Measurements from ENCODE around the gene GORASP1.
A peak's percentile ranks its signal among the peaks of the same experiment; 100 is the strongest.

Gene GORASP1

DNA sequence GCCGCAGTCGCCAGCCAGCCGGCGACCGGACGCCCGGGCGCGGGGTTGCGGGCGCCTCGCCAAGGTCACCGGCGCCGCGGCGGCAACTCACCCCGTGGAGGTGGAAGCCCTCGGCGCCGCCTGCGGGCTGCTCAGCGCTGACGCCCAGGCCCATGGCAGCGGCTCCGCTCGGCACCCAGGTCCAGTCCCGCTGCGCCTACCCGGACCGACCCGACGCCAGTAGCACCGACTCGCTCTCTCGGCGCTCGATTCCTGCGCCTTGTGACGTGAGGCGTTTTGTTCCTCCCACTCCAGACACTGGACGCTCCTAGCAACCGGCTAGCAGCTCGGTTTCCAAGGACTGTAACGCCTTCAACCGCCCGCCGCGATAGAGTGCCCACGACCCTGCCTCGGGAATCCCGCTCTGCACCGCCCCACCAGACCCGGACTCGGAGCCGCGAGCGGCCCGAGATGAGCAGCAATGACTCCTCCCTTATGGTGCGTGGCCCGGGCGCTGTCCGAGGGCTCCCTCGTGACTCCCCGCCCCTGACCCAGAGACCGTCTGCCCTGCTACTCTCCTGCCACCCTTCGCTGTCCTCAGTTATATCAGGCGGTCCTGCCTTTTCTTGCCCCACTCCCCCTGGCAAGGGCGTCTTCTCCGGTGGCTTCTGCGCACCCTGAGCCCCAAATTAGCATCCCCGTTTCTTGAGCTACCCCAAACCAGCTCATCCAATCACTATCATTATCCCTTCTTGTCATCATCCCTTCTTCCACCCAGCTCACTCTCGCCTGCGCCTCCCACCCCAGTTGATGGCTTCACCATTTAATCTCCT, at the start of gene GORASP1, which contains the start of gene TTC21A:
GORASP1 (minus strand) TSS at position 240 of the 812 bp plus-strand sequence; CDS start at position 154, 86 bp downstream.
TTC21A (plus strand) TSS at position 293 of the 812 bp plus-strand sequence; CDS start at position 451, 158 bp downstream.
- peak; percentile 96 for DNase-seq (ENCODE audit: low spot score)

DNA sequence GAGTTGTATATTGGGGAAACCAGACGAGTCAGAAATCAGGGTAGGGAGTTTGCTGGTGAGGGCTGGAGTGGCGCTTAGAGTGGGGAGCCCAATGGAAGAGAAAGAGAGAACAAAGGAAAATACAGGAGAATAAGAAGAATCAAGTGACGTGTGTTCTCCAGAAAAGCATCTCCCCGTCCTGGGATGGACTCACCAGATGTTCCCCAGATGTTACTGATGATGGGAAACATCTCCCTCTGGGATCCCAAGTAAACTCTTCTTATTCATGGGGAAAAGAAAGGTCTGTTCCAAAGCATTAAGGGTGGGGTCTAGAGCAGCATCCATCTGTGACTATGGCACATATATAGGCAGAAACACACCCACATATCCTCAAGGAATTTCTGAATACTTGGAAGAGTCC, 49.0 kb upstream of the GORASP1 start:
- DNase-seq (ENCODE audit: low spot score) = no peak

DNA sequence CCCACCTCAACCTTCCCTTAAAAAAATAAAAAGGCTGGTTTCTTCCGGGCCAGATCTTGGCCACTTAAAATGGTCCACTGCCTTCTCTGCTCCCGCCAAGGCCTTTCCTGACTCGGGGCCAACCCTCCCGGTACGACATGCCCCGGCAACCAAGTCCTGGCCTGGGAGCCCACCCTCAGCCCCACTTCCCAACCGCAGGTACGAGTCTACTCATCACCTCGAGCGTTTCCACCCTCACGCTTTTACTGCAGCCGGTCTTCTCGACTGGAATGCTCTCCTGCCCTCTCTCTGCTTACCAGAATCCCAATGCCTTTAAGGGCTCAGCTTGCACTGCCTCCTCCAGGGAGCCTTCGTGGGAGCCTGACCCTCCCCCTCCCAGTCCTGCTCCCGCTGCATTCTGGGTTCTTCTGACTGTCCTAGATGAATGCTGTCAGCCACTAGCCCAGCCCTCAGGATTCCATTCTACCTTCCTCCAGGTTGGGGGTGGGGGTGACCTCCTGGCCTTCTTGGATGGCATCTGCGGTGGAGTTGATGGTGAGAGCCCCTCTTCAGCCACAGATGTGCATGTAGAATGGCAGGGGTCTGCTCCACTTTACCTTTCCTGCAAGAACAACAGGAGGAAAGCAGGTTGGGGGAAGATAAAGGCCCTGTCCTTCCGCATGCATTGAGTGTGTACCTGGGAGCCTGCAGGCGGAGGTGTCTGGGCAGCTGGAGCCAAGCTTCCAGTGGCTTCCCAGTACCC, 47.0 kb upstream of the GORASP1 start:
- no peak for DNase-seq (ENCODE audit: low spot score)

DNA sequence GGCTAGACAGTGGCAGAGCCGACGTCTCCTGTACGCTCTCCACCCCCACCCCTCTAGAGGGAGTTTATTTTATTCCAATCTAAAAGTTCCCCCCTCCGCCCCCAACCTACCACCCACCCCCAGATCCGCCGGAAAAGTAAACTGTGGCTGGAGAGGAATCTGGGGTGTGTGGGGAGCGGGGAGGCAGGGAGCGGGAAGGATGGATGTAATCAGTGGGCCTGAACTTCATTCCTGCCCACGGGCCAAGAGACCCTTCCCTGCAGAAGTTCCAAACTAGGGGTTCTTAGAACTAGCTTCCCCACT, 46.5 kb upstream of the GORASP1 start:
- DNase-seq (ENCODE audit: low spot score) = no peak

DNA sequence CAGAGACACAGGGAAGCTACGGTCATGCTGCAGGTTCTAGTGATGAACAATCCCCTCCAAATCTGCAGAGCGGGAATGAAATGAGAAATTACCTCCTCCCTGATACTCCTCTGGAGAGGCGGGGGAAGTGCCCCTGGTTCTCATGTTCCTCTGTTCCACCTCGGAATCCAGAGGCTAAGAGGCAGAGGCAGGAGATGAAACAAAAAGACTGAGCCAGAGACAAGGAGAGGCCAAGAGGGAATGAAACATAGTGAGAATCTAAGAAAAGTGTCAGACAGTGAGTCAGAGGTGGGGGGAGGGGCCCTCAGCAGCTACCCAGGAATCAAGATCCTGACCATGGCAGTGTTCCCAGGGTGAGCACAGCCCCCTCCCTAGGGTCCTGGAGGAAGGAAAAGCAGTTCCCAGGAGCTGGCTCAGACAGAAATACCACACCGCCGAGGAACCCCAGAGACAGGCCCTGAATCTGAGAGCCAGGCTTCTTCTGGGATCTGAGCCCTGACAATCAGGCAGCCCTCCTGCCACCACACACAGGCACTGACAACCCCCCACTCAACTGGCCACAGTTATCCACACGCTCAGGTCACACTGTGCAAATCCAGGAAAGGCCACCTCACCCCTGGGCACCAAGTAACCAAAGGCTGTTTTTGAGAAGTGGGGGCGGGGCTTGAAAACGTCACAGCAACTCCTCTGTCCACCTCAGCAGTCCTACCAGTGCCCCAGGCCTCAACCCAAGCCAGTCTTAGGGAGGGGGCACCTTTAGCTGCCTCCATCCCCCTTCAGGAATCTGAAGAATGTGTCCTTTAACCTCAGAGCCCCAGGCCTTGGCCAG, 43.6 kb upstream of the GORASP1 start:
- DNase-seq (ENCODE audit: low spot score) = peak; percentile 90

DNA sequence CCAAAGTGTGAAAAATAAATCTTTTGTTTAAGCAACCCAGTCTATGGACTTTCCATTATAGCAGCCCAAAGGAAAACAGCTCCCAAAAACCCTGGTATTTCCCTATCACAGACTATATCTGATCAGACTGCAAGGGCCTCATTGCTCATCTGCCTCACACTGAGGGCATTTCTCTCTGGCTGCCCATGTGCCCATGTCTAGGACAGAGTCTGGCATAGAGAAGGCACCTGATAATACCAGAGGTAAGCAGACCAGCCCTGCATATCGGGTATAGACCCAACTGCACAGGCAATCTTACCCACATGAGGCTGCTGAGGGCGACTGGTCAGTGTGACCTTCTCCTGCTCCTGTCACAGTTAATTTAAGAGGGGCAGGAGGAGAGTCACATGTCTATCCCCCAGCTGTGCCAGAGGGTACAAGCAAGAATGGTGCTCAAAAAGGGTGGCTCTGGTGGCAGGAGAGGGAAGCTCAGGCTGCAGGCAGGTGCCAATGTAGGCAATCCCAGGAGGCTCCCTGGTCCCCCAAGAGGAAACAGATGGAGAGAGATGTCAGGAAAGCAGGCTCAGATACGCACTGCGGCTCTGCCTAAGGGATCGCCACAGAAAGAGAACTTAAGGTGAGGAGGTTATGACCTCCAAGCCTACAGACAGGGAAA, 42.8 kb upstream of the GORASP1 start:
- no peak for DNase-seq (ENCODE audit: low spot score)

DNA sequence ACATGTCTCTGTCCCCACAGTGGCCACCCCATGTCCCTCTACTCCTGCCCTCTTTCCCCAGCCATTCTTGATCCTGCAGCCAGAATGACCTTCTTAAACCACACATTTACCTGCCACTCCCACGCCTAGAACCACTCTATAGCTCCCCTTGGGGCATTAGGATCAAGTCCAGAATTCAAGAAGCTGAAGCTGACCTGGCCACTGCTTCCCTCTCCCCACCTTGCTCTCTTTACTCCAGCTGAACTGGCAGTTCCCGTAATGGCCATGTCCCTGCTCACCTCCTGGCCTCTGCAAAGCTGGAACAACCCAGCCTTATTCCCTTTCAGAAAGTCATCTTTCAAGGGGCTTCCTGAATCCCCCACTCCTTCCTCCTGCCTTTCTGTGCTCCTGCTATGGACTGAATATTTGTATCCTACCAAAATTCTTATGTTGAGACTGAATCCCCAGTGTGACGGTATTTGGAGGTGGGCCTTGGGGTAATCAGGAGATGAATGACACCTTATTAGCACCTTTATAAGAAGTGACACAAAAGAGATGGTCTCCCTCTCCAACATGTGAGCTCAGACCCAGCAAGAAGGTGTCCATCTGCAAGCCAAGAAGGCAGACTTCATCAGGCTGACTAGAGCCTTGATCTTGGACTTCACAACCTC, 42.2 kb upstream of the GORASP1 start:
- no peak for DNase-seq (ENCODE audit: low spot score)

DNA sequence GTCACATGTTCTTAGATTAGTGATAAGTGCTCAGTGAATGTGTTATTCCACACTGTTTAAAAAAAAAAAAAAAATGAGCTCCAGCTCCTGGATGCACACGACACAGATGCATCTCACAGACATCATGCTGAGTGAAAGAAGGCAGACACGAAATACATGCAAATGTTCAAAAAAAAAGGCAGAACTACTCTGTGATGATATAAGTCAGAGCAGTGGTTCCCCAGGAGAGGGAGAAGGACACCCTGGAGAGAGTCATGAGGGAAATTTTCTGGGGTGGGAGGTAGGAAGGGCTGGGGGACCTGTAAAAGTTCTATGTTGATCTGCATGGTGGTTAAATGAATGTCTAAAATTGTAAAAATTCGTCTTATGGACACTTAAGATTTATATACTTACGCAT, 41.6 kb upstream of the GORASP1 start:
- no peak for DNase-seq (ENCODE audit: low spot score)

DNA sequence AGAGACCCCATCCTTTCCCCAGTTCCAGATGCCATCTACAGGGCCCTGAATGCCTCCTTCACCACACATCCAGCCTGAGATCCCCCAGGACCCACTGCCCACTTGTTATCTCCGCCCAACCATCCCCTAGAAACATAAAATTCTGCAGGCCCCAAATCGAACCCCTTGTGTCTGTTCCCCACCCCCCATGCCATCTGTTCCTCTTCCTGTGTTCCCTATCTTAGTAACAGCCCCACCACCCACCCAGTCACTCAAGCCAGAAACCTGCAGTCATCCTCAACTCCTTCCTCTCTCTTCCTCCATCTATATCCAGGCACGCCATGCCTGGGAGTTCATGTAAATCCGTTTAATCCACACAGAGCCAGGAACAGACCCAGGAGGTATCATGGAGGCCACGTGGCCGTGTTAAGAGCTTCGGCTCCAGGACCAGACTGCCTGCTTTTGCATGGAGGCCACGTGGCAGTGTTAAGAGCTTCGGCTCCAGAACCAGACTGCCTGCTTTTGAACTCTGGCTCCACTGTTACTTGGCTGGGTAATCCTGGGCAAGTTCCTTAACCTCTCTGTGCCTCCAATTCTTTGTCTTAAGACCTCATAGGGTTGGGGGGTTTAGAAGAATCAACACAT, 41.1 kb upstream of the GORASP1 start:
- no peak for DNase-seq (ENCODE audit: low spot score)

DNA sequence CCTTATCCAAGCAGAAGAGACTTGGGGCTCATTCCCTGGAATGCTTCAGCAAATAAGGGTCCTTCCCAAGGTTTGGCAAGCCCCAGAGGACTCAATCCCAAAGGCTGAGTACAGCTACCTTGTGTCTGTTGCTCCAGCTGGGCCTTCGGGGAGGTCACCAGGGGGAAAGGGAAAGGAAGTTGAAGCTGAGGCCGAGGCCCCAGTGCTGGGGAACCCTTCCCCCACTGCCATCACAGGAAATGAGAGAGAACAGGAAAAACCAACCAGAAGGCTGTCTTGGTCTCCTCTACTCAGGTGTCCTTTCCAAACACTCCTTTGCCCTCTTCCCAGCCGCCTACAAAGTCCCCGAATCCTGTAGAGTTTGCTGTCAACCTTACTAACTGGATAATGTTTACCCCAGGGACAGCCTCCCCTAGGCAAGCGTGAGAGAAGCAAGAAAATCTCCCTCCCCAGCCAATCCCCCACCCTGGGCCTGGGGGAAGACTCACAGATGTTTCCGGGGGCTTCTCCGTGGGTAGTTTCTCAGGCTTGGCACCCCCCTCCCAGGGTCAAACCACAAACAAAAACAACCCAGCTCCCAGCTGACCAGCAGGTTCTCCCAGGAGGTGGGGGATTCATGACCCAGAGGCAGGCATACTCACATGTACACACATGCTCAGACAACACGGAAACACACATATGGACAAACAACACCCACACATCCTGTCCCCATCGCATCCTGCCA, 40.4 kb upstream of the GORASP1 start:
- no peak for DNase-seq (ENCODE audit: low spot score)

DNA sequence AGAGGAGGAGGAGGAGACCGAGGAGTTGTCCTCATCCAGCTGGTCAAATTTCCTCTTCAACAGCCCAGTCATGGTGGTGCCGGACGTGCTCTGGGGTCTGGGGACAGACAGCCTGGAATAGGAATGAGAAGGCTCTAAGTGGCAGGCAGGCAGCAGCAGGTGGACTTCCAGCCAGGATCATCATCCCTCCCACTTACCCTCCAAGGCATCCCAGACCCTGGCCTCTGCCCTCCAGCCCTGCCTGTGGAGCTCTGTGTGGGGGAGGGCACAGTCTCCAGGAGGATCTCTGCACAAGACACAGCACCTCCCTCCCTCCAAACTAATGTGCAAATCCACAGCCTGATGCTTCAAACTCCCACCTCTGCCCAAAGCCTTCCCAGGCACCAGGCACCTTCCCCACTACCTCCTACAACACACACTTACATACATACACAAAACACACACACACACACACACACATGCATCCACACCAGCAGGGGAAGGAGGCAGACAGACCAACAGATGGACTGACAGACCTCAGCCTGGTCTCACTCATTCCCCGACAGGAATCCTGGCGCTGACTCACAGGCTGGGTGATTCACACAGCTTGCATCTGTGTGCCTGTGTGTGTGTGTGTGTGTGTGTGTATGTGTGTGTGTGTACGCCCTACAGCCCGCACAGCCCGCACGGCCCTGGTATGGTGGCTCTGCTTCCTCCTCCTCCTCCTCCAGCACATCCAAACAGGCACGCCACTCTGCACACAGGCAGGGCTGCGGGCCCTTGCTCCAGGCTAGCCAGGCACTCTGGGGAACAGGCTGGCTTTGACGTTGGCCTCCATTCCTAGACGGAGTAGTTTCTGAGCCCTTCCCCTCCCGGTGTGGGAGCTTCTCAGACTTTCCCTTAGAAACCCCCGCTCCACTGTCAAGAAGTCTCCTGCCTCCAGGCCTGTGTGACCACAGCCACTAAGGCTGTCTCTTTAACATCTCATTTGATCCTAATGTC, 39.5 kb upstream of the GORASP1 start:
- DNase-seq (ENCODE audit: low spot score) = peak; percentile 93

DNA sequence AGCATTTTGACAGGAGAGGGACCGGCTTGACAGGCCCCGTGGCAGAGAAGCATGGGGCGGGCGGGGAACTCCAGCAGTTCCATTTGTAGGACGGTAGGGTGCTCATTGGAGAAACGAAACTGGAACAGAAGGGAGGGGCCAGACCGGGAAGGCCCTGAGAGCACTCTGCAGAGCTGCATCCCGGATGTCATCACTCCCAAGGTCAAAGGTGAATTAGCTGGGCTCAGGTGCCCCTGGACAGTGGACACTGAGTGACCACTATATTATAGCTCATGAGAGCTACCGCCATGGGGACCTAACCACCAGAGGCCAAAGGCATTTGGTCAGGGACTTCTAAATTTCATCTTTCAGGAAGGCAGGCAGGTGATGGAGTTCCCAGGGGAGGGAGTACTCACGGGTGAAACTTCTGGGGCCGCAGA, 38.7 kb upstream of the GORASP1 start:
- DNase-seq (ENCODE audit: low spot score) = peak; percentile 67

DNA sequence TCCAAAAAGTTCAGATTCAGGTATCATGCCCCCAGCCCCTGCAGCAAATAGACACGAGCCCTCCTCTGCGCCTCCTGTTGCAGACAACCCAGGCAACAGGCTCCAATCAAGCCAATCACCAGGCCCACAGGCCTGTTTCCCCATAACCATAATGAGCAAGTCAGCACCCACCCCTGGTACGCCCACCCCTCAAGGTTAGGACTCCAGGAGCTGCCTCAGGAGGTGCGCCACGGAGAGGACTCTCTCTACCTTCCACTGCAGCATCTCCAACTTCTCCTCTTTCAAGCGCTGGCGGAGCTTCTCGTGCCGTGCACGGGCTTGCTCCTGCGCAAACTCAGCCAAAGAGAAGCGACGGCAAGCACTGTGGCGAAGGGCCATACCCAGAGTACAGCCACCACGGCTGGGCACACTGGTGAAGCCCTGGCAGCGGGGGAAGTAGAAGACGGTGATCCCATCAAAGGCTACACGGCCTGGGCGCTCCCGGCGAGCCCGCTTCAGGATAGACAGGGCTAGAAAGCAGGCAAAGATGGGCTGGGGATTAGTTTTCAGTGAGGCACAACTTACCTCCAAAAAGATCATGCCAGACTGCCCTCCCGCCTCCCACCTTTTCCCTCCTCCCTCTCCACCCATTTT, 37.4 kb upstream of the GORASP1 start:
- no peak for DNase-seq (ENCODE audit: low spot score)

DNA sequence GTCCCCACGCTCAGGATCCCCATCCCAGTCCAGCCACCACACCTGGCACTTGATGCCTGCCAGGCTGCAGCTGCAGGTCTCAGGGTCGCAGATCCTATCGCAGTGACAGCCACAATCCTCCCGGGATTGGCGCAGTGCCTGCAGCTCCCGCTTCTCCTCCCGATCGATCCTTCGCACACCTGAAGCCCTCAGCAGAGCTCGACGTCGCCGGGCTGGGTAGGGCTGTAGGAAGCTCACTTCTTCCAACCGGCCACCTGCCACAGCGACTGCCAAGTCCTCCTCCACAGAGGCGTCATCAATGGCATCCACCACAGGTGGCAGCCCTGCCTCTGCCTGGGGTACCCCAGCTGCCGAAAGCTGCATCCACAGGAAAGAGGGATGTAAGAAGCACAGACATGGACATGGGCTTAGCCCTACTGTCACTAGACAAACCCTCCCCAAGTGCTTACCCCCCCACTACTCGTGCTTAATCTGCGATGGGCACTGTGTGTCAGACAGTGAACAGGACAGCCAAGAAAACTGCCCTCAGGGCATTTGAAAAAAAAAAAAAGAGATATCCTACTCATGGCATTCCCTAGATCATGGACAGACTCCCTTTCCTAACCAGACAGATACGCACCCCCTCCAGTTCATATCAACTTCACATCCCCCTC, 36.8 kb upstream of the GORASP1 start:
- no peak for DNase-seq (ENCODE audit: low spot score)

DNA sequence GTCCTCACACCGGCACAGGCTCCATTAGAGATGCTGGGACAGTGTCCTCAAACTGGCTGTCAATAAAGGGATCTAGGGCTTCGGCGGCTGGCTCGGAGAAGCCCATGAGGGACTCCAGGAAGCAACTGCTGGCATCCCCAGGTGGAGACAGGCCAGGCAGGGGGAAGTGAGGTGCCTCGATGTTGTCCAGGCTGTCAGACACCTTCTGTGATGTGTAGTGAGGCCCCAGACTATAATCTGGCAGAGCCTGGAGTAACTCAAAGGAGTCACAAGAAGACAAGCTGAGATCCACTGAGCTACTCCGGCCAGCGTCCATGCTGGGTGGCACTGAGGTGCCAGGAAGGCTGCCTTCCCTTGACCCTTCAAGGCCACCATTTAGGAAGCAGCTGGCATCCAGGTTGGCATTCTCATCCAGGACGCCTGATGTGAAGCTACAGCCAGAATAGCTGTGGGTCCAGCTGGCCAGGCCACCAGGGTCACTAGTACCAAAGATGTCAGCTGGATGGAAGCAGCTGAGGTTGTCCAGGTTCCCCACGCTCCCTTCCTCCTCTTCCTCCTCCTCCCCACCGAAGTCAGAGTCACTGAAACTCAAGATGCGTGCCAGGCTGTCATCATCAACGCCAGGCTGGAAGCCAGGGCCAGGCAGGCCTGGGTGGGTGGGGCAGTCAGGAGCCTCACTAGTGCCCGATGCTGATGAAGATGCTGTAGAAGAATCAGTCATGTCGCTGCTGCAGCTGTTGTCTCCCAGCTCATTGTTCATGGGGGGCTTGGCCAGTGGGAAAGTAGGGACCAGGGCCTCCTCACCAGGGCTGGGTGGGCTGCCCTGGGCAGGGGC, 35.8 kb upstream of the GORASP1 start:
- DNase-seq (ENCODE audit: low spot score) = no peak

DNA sequence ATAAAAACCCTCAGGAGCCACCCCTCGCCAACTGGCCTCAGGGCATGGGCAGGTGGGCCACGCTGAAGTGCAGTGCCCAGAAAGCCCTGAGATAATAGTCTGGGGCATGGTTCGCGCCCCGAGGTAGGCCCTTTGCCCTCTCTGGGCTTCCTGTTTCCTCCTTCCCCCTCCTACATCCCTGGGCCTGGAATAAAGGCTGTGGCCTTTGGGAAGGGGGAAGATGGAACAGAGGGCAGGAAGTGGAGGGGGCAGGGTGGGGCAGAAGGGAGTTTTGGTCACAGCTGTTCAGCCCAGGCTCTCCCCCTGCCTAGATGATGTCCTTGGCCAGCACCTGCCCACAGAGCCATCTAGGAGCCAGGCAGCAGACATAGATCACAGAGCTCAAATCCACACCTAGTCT, 34.6 kb upstream of the GORASP1 start:
- DNase-seq (ENCODE audit: low spot score) = no peak
